ENCODE data around the gene DDX18. TPM values are rescaled to one million over a fixed set of nuclear protein-coding genes. Genes with fewer than 3 reads are reported as not detected.

The DDX18 gene
- total and polyA plus RNA-seq, 2 of the 4 experiments (the other 2 are of a cell fraction), result 34.6 to 69.9 TPM

GRCh38 chr2:117770730-117771129, 43.8 kb upstream of the DDX18 start:
- POLR2A ChIA-PET (ENCODE audit: unreplicated experiment), result no interaction called here

More at GRCh38 chr2:117770730-117771129, 43.8 kb upstream of the DDX18 start:
- H3K79me1 ChIP-seq (ENCODE audit: low read depth in 1 of 2, low read length in 2 of 2), result no peaks in the 10 kb centered on the region
- no peak overlapping the region for H2BK20ac ChIP-seq (ENCODE audit: low read depth, low read length)
- H3K9ac ChIP-seq (ENCODE audit: low read depth, low read length), result no peak overlapping the region
- TF ChIP-seq RFX5 (IDR thresholded peaks at IDR 0.05; ENCODE audit: low read depth, low read length) (no peak), CTCF (conservative IDR thresholded peaks at IDR 0.05; ENCODE audit: low read depth, low read length) (no peak), RAD21 (IDR thresholded peaks at IDR 0.05; ENCODE audit: low read length) (no peak), MAFK (IDR thresholded peaks at IDR 0.05; ENCODE audit: low read depth, low read length) (no peak), FOS (IDR thresholded peaks at IDR 0.05; ENCODE audit: low read depth, low read length) (no peak)
- TF ChIP-seq, protein P1, sequence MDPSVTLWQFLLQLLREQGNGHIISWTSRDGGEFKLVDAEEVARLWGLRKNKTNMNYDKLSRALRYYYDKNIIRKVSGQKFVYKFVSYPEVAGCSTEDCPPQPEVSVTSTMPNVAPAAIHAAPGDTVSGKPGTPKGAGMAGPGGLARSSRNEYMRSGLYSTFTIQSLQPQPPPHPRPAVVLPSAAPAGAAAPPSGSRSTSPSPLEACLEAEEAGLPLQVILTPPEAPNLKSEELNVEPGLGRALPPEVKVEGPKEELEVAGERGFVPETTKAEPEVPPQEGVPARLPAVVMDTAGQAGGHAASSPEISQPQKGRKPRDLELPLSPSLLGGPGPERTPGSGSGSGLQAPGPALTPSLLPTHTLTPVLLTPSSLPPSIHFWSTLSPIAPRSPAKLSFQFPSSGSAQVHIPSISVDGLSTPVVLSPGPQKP (IDR thresholded peaks at IDR 0.05; ENCODE audit: borderline replicate concordance, low read depth, low read length), result no peak
- intact Hi-C loops (cut with micrococcal nuclease), result no loop called here
- no peaks in the 10 kb centered on the region for H3K27me3 ChIP-seq (ENCODE audit: control insufficient read depth, insufficient read depth, low read length)
- no peaks in the 10 kb centered on the region for H4K20me1 ChIP-seq (ENCODE audit: insufficient read depth, low read length)
- H2AK9ac ChIP-seq (replicated peaks; ENCODE audit: low read depth, low read length, poor library complexity), result no peak overlapping the region
- H4K91ac ChIP-seq (ENCODE audit: insufficient read depth, low read depth, low read length), result no peak overlapping the region
- no peak overlapping the region for H3K4me3 ChIP-seq (ENCODE audit: insufficient read depth, low read depth, low read length)
- H2BK5ac ChIP-seq (ENCODE audit: low read depth, low read length, poor library complexity, severe bottlenecking), result no peak overlapping the region
- no peak overlapping the region for H3K56ac ChIP-seq (ENCODE audit: extremely low read depth, insufficient read depth, low read length)
- H3K14ac ChIP-seq (replicated peaks; ENCODE audit: low read depth, low read length), result no peak overlapping the region
- no peak overlapping the region for H3K4me2 ChIP-seq (ENCODE audit: low read depth, low read length)
- no peaks in the 10 kb centered on the region for H3K9me3 ChIP-seq (ENCODE audit: control insufficient read depth, insufficient read depth, low read length)
- dilution Hi-C loops (cut with HindIII; ENCODE audit: low sequenced_read_pairs, unreplicated experiment), result no loop called here
- no peak overlapping the region for H4K5ac ChIP-seq (ENCODE audit: low read depth, low read length)
- H2AFZ ChIP-seq (replicated peaks; ENCODE audit: low read length, poor library complexity), result no peak overlapping the region
- BruUV-seq (replicated peaks), result no TSS peak
- no peak overlapping the region for H3K18ac ChIP-seq (ENCODE audit: low read depth, low read length)
- no peaks in the 10 kb centered on the region for H3K4me1 ChIP-seq (ENCODE audit: control insufficient read depth, insufficient read depth, low read length)
- in situ Hi-C loops (cut with MboI; ENCODE audit: low sequenced_read_pairs), result no loop called here
- H2BK15ac ChIP-seq (ENCODE audit: low read depth, low read length), result no peak overlapping the region
- H2BK120ac ChIP-seq (ENCODE audit: low read depth, low read length), result no peak overlapping the region
- no peaks in the 10 kb centered on the region for H3K36me3 ChIP-seq (ENCODE audit: control insufficient read depth, insufficient read depth, low read length)
- no peaks in the 10 kb centered on the region for H3K9me1 ChIP-seq (ENCODE audit: insufficient read depth, low read length)
- H3K4ac ChIP-seq (ENCODE audit: low read depth, low read length), result no peak overlapping the region
- no peak for DNase-seq
- H3K27ac ChIP-seq (ENCODE audit: insufficient read depth, low read length), result no peak overlapping the region
- no peak overlapping the region for H2AK5ac ChIP-seq (ENCODE audit: low read depth, low read length)
- no peak overlapping the region for H4K8ac ChIP-seq (ENCODE audit: low read depth in 2 of 2, low read length in 2 of 2)
- no CpG with 5 or more reads among the region's 1 CpG for WGBS, 2 experiments (ENCODE audit: extremely low coverage in 2 of 2, insufficient read length in 1 of 2)
- no peak overlapping the region for H3K23ac ChIP-seq (ENCODE audit: low read depth, low read length)
- ATAC-seq (ENCODE audit: low read depth), result no peak
- CTCF ChIA-PET, result no interaction called here
